HG02884 (cell line): ENCODE results near the gene INO80B.
"Not testable (repeated sequence)": the region's sequence is repeated elsewhere in the genome, so short reads cannot be mapped to it uniquely, and the experiment has no call there.

ENCODE experiments used
- ATAC-seq: cut with Tn5 transposase; IDR thresholded peaks from one replicate; pipeline ENCODE4 v1.9.1; 2021; ENCODE audit warnings: mild to moderate bottlenecking, moderate library complexity; ENCODE audit not compliant: unreplicated experiment

Gene INO80B

DNA sequence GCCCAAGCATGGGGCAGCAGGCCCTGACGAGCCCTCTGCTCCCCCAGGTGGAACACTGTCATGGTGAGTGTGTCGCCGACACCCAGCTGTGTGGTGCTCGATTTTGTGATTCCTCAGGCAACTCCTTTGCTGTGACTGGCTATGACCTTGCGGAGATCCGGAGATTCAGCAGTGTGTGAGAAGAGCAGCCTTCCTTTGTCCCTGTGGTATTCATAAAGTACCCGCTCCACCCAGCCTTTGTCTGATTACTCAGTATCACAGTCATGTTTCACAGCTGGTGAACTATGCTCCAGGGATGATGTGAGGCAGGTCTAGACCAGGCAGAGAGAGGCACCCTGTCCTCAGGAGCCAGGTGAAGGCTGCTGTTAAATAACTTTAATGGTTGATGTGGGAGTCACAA, 29.4 kb upstream of the INO80B start:
- no peak for ATAC-seq

DNA sequence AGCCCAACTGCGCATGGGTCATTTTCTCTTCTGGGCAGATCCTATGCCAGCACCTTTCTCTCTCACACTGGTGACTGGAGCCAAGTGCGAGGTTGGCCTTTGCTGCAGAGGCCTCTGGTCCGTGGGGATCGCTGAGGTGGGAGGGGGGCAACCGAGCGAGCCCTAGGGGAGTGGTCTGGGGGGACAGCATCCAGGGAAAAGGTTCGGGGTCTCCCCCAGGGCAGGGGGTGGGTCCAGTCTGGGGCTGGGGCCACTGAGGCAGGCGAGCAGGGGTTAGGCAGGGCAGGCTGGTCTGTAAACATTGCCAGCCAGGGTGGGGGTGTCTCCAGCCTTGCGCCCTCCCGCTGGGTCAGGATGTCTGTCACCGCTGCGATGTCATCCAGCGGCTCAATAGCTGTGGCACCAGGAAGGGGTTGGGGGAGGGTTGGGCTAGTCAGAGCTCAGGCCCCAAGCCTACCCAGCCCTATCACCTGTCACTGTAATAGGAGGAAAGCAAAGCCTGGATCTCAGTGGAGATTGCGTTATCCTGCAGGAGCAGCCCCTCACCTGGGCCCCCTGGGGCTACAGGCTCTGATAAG, 28.6 kb upstream of the INO80B start:
- ATAC-seq = no peak

DNA sequence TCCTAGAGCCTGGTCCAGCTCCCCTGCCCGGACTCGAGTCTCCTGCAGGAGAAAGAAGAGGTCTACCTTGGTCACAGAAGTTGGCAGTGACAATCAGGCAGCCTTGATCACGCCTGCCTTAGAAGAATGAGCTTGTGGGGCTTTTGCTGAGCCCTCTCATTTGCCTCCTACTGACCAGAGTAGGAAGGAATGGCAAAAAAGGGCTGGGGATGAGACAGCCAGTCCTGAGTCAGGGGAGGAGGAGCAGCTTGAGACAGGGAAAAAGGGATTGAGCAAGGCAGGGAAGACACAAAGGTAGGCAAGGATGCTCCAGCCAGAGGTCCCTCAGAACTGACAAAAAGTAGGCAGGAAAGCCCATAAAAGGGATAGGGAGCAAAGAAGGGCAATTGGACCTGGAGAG, 27.3 kb upstream of the INO80B start:
- no peak for ATAC-seq

DNA sequence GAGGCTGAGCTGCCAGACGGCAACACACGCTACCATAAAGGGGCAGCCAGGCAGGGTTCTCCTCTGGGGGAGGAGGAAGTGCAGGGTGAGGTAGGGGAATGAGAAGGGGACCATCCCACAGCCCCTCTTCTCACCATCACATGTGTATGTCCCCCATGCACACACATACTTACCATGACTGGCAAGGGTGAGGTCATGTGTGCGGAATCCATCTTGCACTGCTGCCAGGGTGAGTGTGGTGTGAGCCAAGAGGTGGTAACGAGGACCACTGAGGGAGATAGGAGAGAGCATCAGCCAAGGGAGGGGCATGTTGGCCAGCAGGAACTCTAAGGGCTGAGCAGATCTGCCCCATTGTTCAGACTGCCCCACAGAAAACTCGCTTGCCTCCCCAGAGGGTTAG, 26.2 kb upstream of the INO80B start:
- ATAC-seq = no peak

DNA sequence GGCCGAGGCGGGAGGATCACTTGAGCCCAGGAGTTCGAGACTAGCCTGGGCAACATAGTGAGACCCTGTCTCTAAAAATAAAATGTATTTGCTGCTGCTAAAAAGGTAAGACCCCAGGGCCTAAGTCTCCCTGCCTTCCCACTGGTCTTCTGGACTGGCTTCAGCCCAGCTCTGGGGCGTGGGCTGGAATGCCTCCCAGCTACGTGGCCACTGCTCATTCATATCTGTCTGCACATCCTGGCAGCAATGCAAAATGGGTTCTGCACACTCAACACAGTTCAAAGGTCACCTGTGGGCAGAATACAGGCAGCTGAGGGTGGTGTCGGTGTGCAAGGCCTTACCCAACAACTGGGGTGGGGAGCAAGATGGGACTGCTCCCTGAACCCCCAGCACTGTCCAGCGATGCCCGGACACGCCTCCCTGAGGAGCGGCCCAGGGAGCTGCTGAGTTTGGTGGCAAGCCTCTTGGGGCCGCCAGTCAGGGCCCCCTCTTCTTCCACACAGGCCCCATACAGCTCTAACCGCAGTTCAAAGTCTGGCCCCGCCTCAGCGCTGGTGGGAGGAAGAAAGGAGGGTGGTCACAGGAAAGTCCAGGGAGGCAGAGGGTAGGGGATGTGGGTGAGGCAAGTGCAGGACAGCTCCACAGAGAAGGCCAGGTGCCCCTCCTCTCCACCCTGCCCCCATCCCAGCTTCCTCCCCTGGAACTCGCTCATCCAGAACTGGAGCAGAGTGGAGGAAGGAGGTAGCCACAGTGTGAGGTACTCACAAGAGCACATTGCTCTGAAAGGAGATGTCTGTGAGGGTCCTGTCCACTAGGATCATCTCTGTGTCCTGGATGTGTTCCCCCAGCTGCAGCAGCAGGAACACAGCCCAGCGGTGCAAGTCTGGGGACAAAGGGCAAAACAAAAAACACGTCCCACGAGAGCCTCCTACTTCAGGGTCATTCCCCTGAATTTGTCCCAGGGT, 25.1 kb upstream of the INO80B start:
- no peak for ATAC-seq

DNA sequence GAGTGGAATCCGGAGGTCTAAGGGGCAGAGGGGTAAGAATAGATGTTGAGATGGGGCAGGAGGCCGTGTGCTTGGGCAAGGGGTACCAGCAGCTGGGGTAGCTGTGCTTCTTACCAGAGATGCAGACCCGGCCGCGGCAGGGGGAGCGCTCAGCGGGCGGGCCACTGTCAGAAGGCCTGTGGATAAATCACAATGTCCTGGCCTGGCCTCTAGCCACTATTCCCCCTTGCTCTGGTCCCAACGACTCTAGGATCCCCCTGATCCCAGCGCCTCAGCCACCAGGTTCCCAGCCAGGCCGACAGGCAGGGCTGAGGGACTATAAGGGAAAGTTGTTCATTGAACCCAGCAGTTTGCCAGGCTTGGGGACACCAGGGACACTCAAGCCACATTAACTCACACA, 24.4 kb upstream of the INO80B start:
- ATAC-seq = no peak

DNA sequence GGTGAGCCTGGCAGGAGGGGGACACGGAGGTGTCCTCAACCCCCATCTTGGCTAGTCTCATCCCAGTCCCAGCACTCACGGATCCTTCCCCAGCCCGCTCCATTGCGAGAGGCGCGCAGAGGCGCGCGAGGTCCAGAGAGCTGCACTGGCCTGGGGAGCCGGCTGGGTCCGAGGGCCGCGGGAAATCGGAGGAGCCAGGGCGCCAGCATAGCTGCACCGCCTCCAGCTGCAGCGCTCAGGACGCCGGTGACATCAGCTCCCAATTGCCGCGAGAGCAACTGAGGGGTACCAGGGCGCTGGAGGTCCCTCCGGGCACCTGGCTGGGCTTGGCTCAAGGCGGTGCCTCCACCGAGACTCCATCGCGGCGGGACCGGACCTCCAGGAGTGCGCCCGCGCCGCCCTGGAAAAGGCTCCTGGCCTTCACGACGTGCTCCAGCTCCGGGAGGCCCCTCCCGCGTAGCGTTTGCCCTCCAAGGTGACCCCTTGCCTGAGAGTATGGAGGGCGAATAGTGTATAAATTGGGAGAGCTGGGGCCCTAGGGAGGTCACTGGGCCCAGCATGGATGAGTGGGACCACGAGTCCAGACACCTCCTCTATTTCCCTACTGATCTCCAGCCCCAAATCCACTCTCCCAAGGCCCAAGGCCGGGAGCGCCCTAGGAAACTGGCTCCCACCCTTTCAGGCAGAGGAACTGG, 18.6 kb upstream of the INO80B start:
- no peak for ATAC-seq

DNA sequence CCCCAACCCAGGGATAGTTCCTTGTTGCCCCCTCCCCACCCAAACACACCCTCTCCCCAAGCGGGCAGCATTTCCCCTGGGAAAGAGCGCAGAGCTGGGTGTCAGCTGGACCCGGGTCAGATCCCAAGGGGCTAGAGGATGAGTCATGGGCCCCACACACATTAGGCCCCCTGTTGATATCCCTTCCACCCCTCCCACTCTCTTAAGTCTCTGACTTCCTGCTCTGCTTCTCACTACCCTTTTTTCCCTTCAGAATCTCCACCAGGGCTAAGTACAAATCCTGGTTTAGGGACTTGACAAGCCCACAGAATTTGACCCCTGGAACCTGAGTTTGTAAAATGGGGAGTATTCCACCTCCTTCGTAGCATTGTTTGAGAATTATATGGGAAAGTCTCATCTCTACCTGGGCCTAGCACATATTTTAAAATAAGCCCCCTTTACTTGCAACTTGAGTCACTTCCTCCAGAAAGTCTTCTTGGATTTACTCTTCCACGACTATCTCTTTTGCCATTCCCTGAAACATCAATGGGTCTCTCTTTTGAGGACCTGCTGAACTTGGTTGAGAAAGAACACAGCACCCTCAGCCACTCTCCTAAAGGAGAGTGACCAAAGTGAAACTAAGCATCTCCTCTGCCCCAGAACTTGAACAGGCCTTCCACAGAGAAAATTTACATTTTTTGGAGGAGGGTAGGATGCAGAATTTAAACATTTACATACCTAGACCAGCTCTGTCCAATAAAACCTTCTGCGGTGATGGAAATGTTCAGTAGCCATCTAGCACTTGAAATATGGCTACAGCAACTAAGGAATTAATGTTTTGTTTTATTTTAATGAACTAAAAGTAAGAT, 17.8 kb upstream of the INO80B start:
- ATAC-seq = no peak

DNA sequence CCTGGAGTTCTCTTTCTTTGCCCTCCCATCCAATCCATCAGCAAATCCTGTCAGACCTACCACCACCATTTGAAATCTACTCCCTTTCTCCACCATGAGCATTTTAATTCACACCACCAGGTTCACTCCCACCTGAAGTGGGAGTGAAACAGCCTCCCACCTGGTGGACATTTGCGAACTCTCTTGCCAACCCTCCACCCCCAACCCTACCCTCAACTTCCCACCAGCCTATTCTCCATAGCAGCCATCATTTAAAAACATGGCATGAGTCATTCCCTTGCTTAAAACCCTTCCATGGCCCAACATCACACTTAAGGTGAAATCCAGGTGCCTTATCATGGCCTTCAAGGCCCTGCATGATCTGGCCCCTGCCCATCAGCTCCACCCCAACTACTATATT, 16.6 kb upstream of the INO80B start:
- no peak for ATAC-seq

DNA sequence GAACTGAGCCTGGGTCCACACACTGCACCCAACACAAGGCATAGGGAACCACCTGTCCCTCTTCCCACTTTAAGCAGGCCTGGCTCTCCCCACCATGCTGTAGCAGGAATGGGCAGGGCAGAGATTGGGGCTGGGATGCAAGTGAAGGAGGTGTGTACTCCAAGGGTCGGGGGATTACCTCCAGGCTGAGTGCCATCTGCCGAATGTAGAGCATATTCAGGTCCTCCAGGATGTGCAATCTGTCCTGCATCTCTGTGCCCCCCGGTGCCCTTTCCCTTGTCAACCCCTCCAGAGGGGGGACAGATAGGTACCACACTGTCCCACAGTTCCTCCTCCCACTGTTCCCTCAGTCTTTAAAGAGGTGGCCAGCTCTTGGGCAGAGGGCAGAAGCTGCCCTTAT, 15.5 kb upstream of the INO80B start:
- no peak for ATAC-seq

DNA sequence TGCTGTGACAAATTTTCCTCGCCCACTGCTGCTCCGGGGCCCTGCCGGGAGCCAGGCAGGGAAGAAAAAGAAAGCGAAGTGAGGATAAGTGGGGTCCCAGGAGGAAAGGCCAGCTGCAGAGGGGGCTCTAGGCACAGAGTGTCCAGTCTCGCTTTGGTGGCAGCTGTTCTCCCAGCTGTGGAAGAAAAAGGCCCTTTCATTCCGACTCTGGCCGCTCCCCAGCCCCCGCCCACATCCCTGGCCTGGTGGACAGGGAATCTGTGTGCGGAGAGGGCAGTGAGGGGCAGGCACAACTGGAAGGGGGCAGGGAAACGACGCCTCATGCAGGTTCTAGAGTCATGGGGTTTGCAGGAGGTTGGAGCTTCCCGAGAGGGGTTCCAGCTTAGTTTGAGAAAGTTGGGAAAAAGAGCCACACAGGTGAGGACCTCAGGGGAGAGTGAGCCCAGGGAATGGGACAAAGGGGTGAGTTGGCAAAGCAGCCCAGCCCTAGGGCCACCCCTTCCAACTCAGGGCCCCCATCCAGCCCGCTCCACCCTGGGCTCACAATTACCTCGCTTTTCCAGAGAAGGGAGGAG, 15.0 kb upstream of the INO80B start:
- no peak for ATAC-seq

DNA sequence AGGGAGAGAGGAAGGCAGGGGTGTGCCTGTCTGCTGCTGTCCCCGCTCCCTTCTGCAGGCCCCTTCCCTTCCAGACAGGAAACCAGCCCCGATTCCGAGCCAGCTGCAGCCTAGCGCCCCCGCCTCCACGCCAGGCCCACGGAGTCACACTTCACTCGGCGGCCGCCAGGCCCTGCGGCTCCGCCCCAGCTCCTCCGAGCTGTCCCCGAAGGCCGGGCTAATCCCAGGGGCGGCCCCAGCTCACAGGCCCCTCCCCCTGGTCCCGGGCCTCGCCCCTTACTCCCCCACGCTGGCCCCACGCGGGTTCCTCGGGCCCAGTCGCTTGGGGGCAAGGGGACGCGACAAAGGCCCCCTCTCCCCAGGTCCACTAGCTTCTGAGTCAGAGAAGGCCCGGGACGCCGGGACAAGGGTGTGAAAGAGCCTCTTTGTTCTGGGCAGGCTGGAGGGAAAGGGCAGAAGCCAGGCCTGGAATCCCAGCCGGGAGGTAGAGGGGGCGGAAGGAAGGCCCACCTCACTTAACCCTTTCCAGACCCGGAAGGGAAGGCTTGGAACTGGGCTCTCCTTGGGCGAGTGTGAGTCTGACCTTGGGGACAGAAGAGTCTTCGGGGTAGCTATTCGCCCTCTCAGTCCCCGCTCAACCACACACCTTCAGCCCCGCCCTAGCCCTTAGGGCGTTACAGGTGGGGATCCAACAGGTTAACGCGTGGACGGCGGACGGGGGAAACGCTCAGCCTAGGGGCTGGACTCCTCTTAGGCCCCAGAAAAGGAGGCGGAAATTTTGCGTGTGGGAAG, 14.3 kb upstream of the INO80B start:
- ATAC-seq = peak; percentile 75

DNA sequence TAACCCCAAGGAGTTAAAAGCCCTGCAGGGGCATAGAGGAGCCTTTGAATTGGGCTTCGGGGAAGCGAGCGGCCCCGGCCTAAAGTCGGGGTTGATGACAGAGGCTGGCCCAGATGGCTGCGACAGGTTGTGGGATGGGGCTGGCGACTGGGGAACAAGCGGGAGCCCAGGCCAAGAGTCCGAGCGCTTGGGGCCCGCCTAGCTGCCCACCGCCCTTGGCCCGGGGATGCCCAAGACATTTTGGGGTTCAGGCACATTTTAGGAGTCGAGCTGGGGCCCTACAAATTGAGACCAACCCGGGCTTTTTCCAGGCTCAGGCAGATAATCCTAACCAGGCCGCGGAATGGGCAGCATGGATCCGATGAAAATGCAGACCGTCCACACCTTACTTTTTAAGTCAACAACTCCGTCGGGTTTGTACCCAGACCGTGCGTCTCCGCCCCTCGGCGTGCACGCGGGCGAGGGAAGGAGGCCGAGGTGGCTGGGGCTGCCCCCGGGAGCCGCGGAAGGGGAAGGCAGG, 13.7 kb upstream of the INO80B start:
- no peak for ATAC-seq

DNA sequence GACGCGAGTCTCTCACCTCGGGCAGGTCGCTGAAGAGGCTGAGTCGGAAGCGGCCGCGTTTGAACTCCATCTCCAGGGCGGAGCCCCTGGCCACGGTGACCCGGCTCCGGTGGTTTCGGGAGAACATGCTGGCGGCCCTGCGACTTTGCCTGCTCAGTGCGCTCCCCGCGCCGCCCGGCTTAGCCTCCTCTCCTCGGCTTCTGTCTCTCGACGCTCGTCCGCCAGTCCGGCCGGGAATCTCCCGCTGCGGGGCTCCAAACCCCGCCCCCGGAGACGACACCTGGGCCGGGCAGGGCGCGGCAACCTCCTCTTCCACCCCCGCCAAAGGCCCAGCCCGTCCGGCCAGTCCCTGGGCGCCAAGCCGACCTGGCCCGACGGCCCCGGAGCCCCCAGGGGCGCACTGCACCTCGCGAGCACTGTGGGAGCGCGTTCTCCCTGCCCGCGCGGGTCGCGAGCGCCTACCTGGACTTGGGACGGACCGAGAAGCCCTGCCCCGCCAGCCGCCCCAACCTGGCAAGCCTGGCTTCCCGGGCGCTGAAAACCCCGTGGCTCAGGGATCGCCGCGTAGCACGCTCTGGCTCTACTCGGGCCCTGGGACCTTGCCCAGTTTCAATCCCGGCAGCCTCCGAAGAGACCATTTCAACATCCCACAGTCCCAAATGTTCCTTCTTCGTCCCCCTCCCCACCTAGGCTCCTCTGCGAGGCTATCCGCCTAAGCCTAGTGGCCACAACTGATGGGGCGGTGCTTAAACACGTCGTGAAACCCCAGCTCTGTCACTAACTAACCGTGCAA, 13.0 kb upstream of the INO80B start, which contains the start of gene RTKN:
TSS of gene RTKN (minus strand) at position 248 of the 793 bp plus-strand sequence. CDS start at position 127, 121 bp downstream.
- ATAC-seq = no peak

DNA sequence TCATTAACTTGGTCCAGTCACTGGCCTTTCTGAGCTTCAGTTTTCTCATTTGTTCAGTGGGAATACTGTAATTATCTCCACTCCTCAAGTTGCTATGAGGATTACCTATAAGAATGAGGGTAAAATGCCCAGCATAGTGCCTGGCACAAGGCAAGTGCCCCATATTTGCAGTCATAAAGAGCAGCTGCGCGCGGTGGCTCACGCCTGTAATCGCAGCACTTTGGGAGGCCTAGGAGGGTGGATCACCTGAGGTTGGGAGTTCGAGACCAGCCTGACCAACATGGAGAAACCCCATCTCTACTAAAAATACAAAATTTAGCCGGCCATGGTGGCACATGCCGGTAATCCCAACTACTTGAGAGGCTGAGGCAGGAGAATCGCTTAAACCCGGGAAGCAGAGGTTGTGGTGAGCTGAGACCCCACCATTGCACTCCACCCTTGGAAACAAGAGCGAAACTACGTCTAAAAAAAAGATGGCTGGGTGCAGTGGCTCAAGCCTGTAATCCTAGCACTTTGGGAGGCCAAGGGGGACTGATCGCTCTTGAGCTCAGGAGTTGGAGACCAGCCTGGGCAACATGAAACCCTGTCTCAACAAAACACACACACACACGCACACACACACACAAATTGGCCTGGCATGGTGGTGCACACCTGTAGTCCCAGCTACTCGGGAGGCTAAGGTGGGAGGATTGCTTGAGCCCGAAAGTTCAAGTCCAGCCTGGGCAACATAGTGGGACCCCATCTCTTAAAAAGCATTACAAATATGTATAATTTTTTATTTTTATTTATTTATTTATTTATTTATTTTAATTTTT, 12.2 kb upstream of the INO80B start:
- not testable (repeated sequence) for ATAC-seq

DNA sequence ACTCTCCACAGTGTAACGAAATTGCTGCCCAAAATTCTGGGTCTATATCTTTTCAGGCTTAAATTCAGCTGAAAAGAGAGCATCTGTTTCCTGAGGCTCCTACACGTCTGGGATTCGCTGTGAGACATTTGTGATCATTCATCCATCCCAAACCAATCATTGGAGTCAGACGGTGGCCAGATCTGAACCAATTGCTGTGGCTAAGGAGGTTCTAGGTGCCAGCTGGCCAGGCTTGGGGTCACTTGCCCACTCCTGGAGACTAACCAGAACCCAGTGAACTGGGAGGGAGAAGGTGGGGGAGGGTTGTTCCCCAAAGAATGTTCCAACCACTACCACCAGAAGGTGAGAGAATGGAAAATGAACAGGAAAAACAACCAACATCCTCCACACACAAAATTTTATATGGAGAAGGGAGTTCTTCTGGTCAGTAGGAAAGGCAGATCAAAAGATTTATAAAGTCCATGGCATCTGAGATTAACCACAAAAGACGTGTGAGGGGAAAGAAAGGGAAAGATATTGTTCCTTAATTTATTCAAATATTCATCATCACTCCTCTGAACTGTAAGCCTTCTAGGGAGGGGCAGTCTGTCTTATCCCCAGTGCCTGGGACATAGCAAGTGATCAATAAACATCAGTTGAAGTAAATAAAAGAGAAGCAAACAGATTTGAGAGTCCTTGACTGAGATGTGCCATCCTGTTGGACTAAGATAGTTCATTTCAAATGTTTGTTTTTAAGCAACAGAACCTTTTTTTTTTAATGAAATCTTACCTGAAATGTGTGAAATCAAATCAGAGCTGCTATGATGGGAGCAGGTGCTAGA, 10.2 kb upstream of the INO80B start:
- ATAC-seq = no peak
